HepG2 (cell line): ENCODE results near the gene INTS2. TPM values are rescaled to one million over a fixed set of nuclear protein-coding genes. Genes with fewer than 3 reads are reported as not detected.

ENCODE experiments used
- CCDC6 ChIP-seq: sonication (generic); formaldehyde crosslinking; IDR thresholded peaks from 2 replicates; pipeline ENCODE4 v1.8.1; 2022; ENCODE audit warnings: mild to moderate bottlenecking, missing genetic modification reagents, moderate library complexity
- CENPX ChIP-seq: sonication (generic); formaldehyde crosslinking; IDR thresholded peaks from 2 replicates; pipeline ENCODE4 v1.9.0; 2021; ENCODE audit warnings: mild to moderate bottlenecking, missing genetic modification reagents, moderate library complexity
- GABPA ChIP-seq, 2 experiments: IDR thresholded peaks; 2 replicates each; pipeline ENCODE4 v1.6.1; 2011 to 2016; ENCODE audit warnings: low read depth in 2 of 2, low read length in 1 of 2, missing biosample characterization in 1 of 2, missing genetic modification characterization in 1 of 2
- MTERF4 ChIP-seq: sonication (generic); formaldehyde crosslinking; IDR thresholded peaks from 2 replicates; pipeline ENCODE4 v1.8.0; 2023; ENCODE audit warnings: mild to moderate bottlenecking, missing genetic modification reagents
- NFE2 ChIP-seq: sonication (generic); formaldehyde crosslinking; IDR thresholded peaks from 2 replicates; pipeline ENCODE4 v1.4.0; 2020; ENCODE audit warnings: missing genetic modification reagents
- POLR2AphosphoS5 ChIP-seq: IDR thresholded peaks from 2 replicates; pipeline ENCODE4 v1.6.1; 2012; ENCODE audit warnings: low read depth, low read length
- PRDM10 ChIP-seq: sonication (generic); formaldehyde crosslinking; IDR thresholded peaks from 2 replicates; pipeline ENCODE4 v1.4.0; 2020; ENCODE audit warnings: low read depth, missing genetic modification reagents
- SIN3B ChIP-seq: fragments of 150-350 bp; IDR thresholded peaks from 2 replicates; pipeline ENCODE4 v1.6.1; 2014; ENCODE audit warnings: low read length
- TGIF2 ChIP-seq: IDR thresholded peaks from 2 replicates; pipeline ENCODE4 v1.6.1; 2016; ENCODE audit warnings: control low read depth, missing compliant biosample characterization
- ZBTB38 ChIP-seq: sonication (generic); formaldehyde crosslinking; IDR thresholded peaks from 2 replicates; pipeline ENCODE4 v1.5.1; 2020; ENCODE audit warnings: mild to moderate bottlenecking, missing genetic modification reagents
- ZFP62 ChIP-seq: sonication (generic); formaldehyde crosslinking; IDR thresholded peaks from 2 replicates; pipeline ENCODE4 v1.4.0; 2020; ENCODE audit warnings: missing genetic modification reagents
- ZNF142 ChIP-seq: sonication (generic); formaldehyde crosslinking; IDR thresholded peaks from 2 replicates; pipeline ENCODE4 v1.4.0; 2020; ENCODE audit warnings: missing genetic modification reagents
- ZNF3 ChIP-seq: IDR thresholded peaks from 2 replicates; pipeline ENCODE4 v1.7.0; 2017; ENCODE audit warnings: inconsistent platforms
- ZNF317 ChIP-seq: sonication (generic); formaldehyde crosslinking; IDR thresholded peaks from 2 replicates; pipeline ENCODE4 v1.5.0; 2020; ENCODE audit warnings: mild to moderate bottlenecking, missing genetic modification reagents
- ZNF484 ChIP-seq: sonication (generic); formaldehyde crosslinking; IDR thresholded peaks from 2 replicates; pipeline ENCODE4 v1.5.1; 2020; ENCODE audit warnings: mild to moderate bottlenecking, low read depth, missing genetic modification reagents, borderline replicate concordance
- ZNF512 ChIP-seq: sonication (generic); formaldehyde crosslinking; IDR thresholded peaks from 2 replicates; pipeline ENCODE4 v1.4.0; 2020; ENCODE audit warnings: mild to moderate bottlenecking, missing genetic modification reagents
- polyA plus RNA-seq, 8 experiments: library from polyadenylated mRNA; depleted of rRNA in 3 of 8; stranded (reverse) in 7 of 8; unstranded in 1 of 8; fragments of >200 nt; fragmentation: Illumina TruSeq in 4 of 8; extraction: Trizol in 4 of 8; gene quantifications; 2 replicates each; pipeline versions ENCODE4 v1.2.1 to v1.2.3, GENCODE V29; 2011 to 2016; ENCODE audit warnings: low read depth in 4 of 8, missing spikeins in 1 of 8, mixed read lengths in 1 of 8; ENCODE audit not compliant: insufficient read depth in 1 of 8
- total RNA-seq, 5 experiments: library from RNA; depleted of rRNA; stranded (reverse); fragments of >200 nt; fragmentation: Illumina TruSeq; extraction: Trizol; gene quantifications; 2 replicates each; pipeline ENCODE4 v1.2.3, GENCODE V29; 2016; ENCODE audit warnings: low read depth in 1 of 5

The INTS2 gene
- total and polyA plus RNA-seq, 2 of the 13 experiments (the other 11 are each of a cell fraction or from before 2014, with no cell fraction given) = 20.5 to 30.2 TPM

- TF ChIP-seq PRDM10 (CRISPR knock-in tag) = peak; percentile 43; the same call in 1 of the 2 replicates
- no peak for TF ChIP-seq ZNF512 (CRISPR knock-in tag)
- peak; percentile 92; the same call in 1 of the 2 replicates for TF ChIP-seq MTERF4
- TF ChIP-seq NFE2 (CRISPR knock-in tag) = no peak; the same call in 1 of the 2 replicates
- peak; percentile 87 for TF ChIP-seq ZNF142 (CRISPR knock-in tag)
- no peak; the same call in 1 of the 2 replicates for TF ChIP-seq TGIF2 (CRISPR knock-in tag)
- peak; percentile 77 for TF ChIP-seq SIN3B
- no peak; the same call in none of the 2 replicates for TF ChIP-seq ZNF317 (CRISPR knock-in tag)
- peak; percentile 77 for TF ChIP-seq ZBTB38 (CRISPR knock-in tag)
- peak; percentile 74; the same call in 1 of the 2 replicates for TF ChIP-seq CCDC6
- TF ChIP-seq POLR2AphosphoS5 = peak; percentile 98
- no peak for TF ChIP-seq ZFP62 (CRISPR knock-in tag)
- TF ChIP-seq ZNF484 (CRISPR knock-in tag) = no peak
- peak; percentile 62; the same call in 1 of the 2 replicates for TF ChIP-seq ZNF3 (CRISPR knock-in tag)
- TF ChIP-seq GABPA (IDR thresholded peaks at IDR 0.05; ENCODE audit: low read depth, low read length) = no peak
- peak; percentile 63; the same call in 1 of the 2 replicates for TF ChIP-seq GABPA (CRISPR knock-in tag; IDR thresholded peaks at IDR 0.05; ENCODE audit: low read depth)
- no peak for TF ChIP-seq CENPX (CRISPR knock-in tag)
These were observed at the start of gene INTS2 (continued) for GRCh38 chr17:61927208-61928100.
